ENCODE data around the gene PEX13.

DNA sequence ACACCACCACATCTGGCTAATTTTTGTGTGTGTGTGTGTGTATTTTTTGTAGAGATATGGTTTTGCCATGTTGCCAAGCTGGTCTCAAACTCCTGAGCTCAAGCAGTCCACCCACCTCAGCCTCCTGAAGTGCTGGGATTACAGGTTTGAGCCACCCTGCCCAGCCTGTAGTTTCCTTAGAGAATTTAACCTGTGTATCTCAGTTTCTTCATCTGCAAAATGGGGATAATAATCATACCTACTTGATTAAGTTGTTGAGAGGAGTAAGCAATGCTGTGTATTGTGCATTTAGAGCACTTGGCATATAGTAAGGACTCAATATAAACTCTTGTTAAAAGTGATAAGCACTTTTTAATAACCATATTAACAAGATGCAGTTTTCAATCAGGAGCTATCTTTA, 41.9 kb downstream of the PEX13 start:
- TF ChIP-seq CTCF (IDR thresholded peaks at IDR 0.05) (no peak), EZH2phosphoT487 (IDR thresholded peaks at IDR 0.05) (no peak), EZH2 (IDR thresholded peaks at IDR 0.05) (no peak)
